K562 (cell line): ENCODE measurements around the gene DHX29. TPM values are rescaled to one million over a fixed set of nuclear protein-coding genes. Genes with fewer than 3 reads are reported as not detected.

Experiments
- ADNP ChIP-seq: fragments of 200-800 bp; sonication (Bioruptor generic); IDR thresholded peaks from 2 replicates; pipeline ENCODE4 v1.6.1; 2016; ENCODE audit warnings: missing genetic modification characterization, missing compliant biosample characterization
- AFF4 ChIP-seq: sonication (generic); formaldehyde crosslinking; IDR thresholded peaks from 2 replicates; pipeline ENCODE4 v1.8.0; 2023; ENCODE audit warnings: mild to moderate bottlenecking, missing genetic modification reagents
- BRD9 ChIP-seq: fragments of 450-650 bp; IDR thresholded peaks from 2 replicates; pipeline ENCODE4 v1.6.1; 2018; ENCODE audit warnings: low read depth; ENCODE audit not compliant: partially characterized antibody
- DDX20 ChIP-seq: fragments of 450-650 bp; IDR thresholded peaks from 2 replicates; pipeline ENCODE4 v1.6.1; 2016; ENCODE audit warnings: missing genetic modification characterization, low read depth, mild to moderate bottlenecking, missing compliant biosample characterization, moderate library complexity
- FIP1L1 ChIP-seq: fragments of 200-400 bp; formaldehyde crosslinking; IDR thresholded peaks from 2 replicates; pipeline ENCODE4 v1.6.1; 2018; ENCODE audit warnings: mild to moderate bottlenecking, low read depth, low read length; ENCODE audit not compliant: poor library complexity, severe bottlenecking
- HDAC1 ChIP-seq, 2 experiments: fragments of 450-650 bp; IDR thresholded peaks; 2 replicates each; pipeline ENCODE4 v1.6.1; 2016 to 2017; ENCODE audit warnings: inconsistent platforms in 1 of 2, mild to moderate bottlenecking in 1 of 2, moderate library complexity in 1 of 2
- HDAC2 ChIP-seq: fragments of 450-650 bp; IDR thresholded peaks from 2 replicates; pipeline ENCODE4 v1.6.1; 2016; ENCODE audit warnings: mild to moderate bottlenecking
- HNRNPH1 ChIP-seq: fragments of 200-400 bp; formaldehyde crosslinking; optimal IDR thresholded peaks from 2 replicates; pipeline ENCODE3; 2017; ENCODE audit warnings: low read depth, mild to moderate bottlenecking, low read length, moderate library complexity
- MITF ChIP-seq: IDR thresholded peaks from 2 replicates; pipeline ENCODE4 v1.6.1; 2014; ENCODE audit warnings: antibody characterized with exemption
- NR2C1 ChIP-seq, 2 experiments: fragments of 450-650 bp; IDR thresholded peaks; 2 replicates each; pipeline ENCODE4 v1.6.1; 2017; ENCODE audit warnings: mild to moderate bottlenecking in 2 of 2, antibody characterized with exemption in 1 of 2, inconsistent platforms in 1 of 2, missing compliant biosample characterization in 1 of 2, missing genetic modification characterization in 1 of 2
- RAD51 ChIP-seq: fragments of 450-650 bp; IDR thresholded peaks from 2 replicates; pipeline ENCODE4 v1.7.1; 2016; ENCODE audit warnings: low read depth, mild to moderate bottlenecking, borderline replicate concordance
- SAFB2 ChIP-seq: fragments of 200-400 bp; formaldehyde crosslinking; IDR thresholded peaks from 2 replicates; pipeline ENCODE4 v1.6.1; 2018; ENCODE audit warnings: borderline replicate concordance, low read length, low read depth, moderate library complexity; ENCODE audit not compliant: severe bottlenecking
- SIN3B ChIP-seq: fragments of 450-650 bp; IDR thresholded peaks from 2 replicates; pipeline ENCODE4 v1.6.1; 2017; ENCODE audit warnings: low read depth, mild to moderate bottlenecking, moderate library complexity
- SMAD1 ChIP-seq: fragments of 150-350 bp; IDR thresholded peaks from 2 replicates; pipeline ENCODE4 v1.6.1; 2014; ENCODE audit warnings: low read length, low read depth; ENCODE audit not compliant: partially characterized antibody
- STAT5A ChIP-seq: IDR thresholded peaks from 2 replicates; pipeline ENCODE4 v1.6.1; 2012; ENCODE audit warnings: low read length, inconsistent platforms, borderline replicate concordance
- TBP ChIP-seq: optimal IDR thresholded peaks from 2 replicates; pipeline ENCODE3; 2011; ENCODE audit warnings: low read depth, low read length, improper control_type of control experiment
- TCF7L2 ChIP-seq: fragments of 150-350 bp; IDR thresholded peaks from 2 replicates; pipeline ENCODE4 v1.6.1; 2016; ENCODE audit warnings: low read depth, mild to moderate bottlenecking, low read length, moderate library complexity
- ZNF134 ChIP-seq: fragments of 250-450 bp; sonication (Bioruptor Pico); conservative IDR thresholded peaks from 2 replicates; pipeline ENCODE4 v1.4.0; 2020
- ZNF239 ChIP-seq: fragments of 250-450 bp; sonication (Bioruptor Pico); IDR thresholded peaks from 2 replicates; pipeline ENCODE4 v1.4.0; 2020; ENCODE audit warnings: mild to moderate bottlenecking
- ZNF512 ChIP-seq: IDR thresholded peaks from 2 replicates; pipeline ENCODE4 v1.6.1; 2016; ENCODE audit warnings: missing genetic modification characterization, missing compliant biosample characterization
- ZNF707 ChIP-seq: fragments of 250-450 bp; sonication (Bioruptor Pico); conservative IDR thresholded peaks from 2 replicates; pipeline ENCODE4 v1.8.0; 2022; ENCODE audit warnings: inconsistent platforms, mild to moderate bottlenecking, moderate library complexity
- ZNF830 ChIP-seq: fragments of 250-450 bp; sonication (Bioruptor Pico); IDR thresholded peaks from 2 replicates; pipeline ENCODE4 v1.5.0; 2021; ENCODE audit warnings: mild to moderate bottlenecking
- polyA plus RNA-seq, 8 experiments: library from polyadenylated mRNA; depleted of rRNA in 4 of 8; stranded (reverse) in 5 of 8; unstranded in 3 of 8; fragments of >200 nt; fragmentation: Nextera tagmentation in 2 of 8; fragmentation: Illumina TruSeq in 1 of 8; extraction: Ambion mirVana in 2 of 8; extraction: Trizol in 1 of 8; gene quantifications; 2 replicates each; pipeline versions ENCODE4 v1.2.1 to v1.2.3, GENCODE V29; 2011 to 2014; ENCODE audit warnings: inconsistent platforms in 1 of 8, missing spikeins in 1 of 8
- total RNA-seq, 7 experiments: library from RNA; depleted of rRNA in 6 of 7; stranded (reverse); fragments of >200 nt in 6 of 7; fragmentation: Illumina TruSeq in 2 of 7; extraction: Trizol in 2 of 7; gene quantifications; 2 replicates each; pipeline versions ENCODE4 v1.2.1 to v1.2.3, GENCODE V29; 2011 to 2021; ENCODE audit warnings: low replicate concordance in 1 of 7

Gene DHX29
- total and polyA plus RNA-seq, 9 of the 15 experiments (the other 6 are each of a cell fraction or from before 2014, with no cell fraction given), result 7.5 to 42.1 (median 25.0) TPM

GRCh38 chr5:55226027-55226933 lies 81.2 kb downstream of the DHX29 start (continued):
- TF ChIP-seq RAD51 (no peak), ZNF830 (no peak), TCF7L2 (no peak), FIP1L1 (peak; percentile 50), BRD9 (no peak), ZNF512 (tag) (no peak), HDAC2 (no peak), NR2C1 (IDR thresholded peaks at IDR 0.05) (no peak), NR2C1 (tag; IDR thresholded peaks at IDR 0.05) (peak; percentile 58; the same call in 1 of the 2 replicates), SMAD1 (no peak), STAT5A (no peak), ZNF134 (CRISPR knock-in tag) (no peak), TBP (peak; percentile 42), SAFB2 (no peak), SIN3B (no peak), ADNP (tag) (no peak), AFF4 (no peak; the same call in 1 of the 2 replicates), ZNF239 (CRISPR knock-in tag) (no peak), HNRNPH1 (no peak), MITF (no peak), DDX20 (tag) (no peak), HDAC1 (IDR thresholded peaks at IDR 0.05) (no peak), ZNF707 (CRISPR knock-in tag) (no peak)
